Islet precursor cell (in vitro differentiated cells): Measurements from ENCODE around the gene KCNMA1.

Experiments
- DNase-seq: peaks from one replicate; pipeline ENCODE4 v3.0.0-alpha.2; 2018

Gene KCNMA1

DNA sequence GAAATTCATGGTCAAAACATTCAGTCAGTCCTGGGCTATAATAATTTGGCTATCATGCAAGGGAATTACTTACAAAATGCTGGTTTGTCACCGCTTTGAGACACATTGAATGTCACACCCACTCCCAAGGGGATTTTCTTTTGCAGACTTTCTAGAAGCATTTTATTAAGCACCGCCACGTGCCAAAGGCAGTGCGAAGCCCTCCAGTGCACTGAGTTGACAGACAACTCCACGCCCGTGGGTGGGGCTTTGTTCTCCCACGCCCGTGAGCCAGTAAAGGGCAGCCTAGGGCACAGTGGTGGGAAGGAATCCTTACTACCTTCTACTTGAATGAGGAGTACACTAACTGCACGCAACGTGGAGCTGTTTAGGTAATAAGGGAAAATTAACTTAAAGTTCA lies 515.8 kb downstream of the KCNMA1 start:
- no peak for DNase-seq

DNA sequence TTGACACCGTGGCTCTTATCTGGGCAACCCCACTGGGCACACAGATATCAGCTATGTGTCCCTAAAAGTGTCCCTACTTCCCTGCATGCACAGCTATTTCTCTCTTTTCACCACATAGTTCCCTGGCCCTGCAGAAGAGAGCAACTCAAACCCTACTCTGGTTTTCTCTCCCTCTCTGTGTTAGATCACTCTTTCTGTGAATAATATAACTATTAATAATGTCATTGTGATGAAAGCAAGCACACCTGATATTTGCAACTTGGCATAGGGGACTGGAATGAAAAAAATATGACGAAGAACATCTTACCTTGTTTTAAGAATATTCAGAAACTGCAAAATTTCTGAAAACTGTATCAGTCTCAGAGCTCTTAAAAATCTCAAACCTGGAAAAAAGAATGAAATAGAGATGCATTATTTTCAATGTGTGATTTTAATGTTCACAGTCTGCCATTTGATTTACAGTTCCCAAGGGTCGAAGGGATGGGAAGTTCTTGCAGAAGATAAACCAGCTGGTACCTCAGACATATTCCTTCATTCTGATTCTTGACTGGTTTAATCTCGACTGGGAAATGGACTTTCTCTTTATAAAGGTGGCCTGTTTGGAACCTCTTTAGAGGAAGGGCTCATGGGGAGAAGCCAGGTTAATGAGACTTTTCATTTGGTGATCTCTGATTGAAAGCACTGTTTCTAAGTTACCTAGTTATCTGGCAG lies 516.8 kb downstream of the KCNMA1 start:
- no peak for DNase-seq

DNA sequence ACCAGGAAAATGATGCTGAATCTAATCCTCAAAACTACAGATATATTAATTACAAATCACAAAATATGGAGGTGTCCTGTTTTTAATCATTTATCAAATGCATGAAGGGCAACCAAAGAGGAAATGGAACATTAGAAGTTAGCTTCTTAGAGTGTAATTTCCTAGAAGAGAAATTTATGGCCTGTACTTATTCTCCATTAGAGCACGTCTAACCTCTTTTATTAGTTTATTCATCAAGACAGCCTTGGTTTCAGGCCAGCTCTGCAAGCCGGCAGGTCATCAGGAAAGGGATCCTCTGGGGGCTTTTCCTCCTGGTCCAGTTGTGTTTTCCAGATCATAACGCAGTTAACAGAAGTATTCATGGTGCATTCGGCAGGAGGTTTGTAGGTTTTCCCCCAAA lies 517.6 kb downstream of the KCNMA1 start:
- DNase-seq = no peak

DNA sequence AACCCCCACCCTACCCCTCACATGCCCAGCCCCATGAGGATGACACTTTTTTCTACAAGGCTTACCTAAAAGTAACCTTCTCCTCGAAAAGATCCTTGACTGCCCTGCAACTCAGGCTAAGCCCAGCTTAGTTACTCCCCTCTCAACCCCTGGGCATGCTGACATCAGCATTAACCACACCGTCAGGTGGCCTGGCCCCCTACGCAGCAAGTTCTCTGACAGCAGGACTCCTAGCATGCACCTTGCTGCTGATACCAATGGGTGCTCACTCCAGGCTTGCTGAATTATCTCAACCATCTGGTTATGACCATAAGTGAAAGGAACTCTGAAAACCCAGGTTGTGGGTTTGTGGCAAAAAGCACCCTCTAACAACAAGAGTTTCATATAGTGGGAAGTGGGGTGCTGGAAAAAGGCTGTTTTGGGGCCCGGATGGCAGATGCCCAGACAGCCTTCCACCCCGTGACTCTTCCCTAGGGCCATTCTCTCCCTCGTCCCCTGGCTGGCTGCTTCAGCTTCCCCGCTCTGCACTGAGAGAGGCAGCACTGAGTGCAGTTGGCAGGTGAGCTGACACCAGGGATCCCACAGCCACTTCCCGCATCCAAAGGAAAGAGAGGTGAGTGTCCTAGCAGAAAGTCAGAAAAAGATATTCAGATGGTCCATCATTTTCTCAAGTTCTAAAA lies 518.9 kb downstream of the KCNMA1 start:
- no peak for DNase-seq

DNA sequence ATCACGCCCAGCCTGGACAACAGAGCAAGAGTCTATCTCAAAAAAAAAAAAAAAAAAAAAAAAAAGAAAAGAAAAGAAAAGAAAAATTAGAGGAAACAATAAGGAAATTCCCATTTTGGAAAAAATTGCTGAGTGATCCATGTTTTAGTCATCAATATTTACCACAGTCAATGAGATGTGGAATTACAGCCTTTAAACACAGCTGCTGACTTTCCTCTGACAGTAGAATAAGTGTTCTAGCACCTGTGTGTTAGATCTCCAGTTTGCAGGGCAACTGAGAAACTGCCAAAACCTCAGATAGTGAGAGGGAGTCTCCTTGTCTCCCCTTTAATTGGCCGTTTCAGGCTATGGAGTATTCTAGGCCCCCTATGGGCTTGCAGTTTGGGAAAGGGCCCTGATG lies 520.1 kb downstream of the KCNMA1 start:
- DNase-seq = no peak

DNA sequence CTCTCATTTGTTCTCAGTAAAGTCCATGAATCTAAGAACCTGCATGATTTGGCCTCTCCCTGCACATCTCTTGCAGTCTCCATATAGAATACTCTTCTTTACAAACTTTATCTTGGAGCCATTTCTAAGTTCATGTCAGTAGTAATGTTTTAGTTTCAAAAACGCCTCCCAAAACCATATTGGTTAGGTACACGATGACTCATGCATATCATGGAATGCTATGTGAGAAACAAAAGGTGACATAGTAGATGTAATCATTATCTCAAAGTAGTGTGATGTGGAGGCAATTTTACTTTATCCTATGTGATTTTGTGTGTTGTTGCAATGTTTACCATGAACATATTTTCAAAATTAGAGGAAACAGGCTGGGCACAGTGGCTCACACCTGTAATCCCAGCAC lies 520.7 kb downstream of the KCNMA1 start:
- no peak for DNase-seq

DNA sequence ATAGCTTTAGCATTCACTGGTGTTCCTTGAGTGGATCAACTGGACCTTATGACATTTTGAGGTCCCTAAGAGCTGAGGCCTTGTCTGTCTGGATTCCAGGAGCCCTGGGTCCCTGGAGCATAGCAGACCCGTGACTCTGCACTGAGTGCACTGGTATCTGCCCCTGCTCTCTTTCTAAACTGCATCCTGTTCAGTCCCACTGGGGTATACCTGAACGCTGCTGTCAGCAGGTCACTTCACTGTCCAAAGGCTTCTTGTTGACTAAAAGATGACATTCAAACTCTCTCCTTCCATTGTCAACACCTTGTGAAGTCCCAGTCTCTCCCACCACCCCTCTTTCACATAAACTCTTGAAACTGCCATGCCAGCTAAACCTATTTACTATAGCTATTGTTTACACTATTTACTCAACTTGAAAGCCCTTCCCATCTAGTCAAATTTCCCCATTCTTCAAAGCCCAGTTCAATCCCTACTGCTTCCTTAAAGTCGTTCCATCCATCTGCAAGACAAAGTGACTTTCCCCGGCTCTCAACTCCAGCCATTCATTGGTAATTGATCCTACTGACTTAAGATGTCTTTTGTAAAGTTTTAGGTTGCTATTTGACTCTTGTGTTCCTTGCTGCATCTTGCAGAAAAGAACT lies 523.3 kb downstream of the KCNMA1 start:
- DNase-seq = no peak

DNA sequence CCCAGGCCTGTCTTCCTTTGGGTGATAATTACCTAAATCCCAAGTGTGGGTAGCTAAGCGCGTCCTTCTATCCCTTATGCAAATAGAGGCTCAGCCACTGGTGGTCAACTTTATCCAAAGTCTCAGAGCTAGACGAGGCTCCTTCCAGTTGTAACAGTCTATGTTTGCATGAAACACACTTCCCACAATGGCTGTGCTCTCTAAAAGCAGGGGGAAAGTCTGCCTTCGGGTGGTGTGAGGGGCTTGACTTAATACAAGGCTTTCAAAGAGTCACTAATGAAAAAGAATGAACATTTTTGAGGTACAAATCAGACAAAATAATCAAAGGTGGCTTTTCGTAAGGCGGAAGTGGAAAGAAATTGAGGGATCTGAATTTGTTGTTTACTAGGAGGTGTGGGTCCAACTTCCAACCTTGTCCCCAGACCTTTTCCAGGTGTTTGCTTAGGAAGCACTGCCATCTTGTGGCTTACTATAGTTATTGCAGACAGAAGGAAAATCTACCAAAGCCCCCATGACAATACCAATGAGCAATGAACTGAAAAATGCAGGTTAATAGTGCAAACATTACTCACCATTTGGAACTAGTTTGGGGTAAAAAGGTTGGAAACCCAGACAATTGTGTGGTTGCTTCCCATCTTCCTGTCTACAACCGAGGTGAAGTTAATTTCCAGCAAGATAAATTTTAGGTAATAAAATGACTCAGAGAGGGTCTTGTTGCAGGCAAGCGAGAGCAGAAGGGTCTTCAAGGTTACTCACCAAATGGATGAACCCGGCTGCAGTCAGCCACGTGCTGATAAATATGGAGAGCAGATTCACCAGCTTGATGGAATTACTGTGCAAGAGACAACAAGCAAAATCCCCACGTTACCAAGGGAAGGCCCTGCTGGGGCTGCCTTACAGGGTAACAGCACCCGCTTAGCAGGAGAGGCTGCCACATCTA lies 525.7 kb downstream of the KCNMA1 start:
- DNase-seq = no peak

DNA sequence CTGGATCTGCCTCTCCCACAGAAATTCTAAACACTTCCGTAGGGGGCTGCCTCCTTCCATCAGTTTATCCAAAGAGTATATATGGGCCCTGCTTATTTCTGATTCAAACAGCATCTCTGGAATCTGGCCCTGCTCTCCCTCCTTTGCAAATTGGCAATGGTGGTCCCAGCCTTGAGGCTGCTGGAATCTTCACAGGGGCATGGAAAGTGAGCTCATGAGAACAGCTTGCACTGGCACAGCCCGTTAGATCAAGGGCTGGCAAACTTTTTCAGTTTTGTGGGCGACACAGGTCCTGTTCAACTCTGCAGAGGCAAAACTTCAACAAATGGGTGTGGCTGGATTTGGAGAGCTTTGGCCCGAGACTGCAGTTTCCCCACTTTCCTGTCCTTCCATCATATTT lies 526.9 kb downstream of the KCNMA1 start:
- no peak for DNase-seq

DNA sequence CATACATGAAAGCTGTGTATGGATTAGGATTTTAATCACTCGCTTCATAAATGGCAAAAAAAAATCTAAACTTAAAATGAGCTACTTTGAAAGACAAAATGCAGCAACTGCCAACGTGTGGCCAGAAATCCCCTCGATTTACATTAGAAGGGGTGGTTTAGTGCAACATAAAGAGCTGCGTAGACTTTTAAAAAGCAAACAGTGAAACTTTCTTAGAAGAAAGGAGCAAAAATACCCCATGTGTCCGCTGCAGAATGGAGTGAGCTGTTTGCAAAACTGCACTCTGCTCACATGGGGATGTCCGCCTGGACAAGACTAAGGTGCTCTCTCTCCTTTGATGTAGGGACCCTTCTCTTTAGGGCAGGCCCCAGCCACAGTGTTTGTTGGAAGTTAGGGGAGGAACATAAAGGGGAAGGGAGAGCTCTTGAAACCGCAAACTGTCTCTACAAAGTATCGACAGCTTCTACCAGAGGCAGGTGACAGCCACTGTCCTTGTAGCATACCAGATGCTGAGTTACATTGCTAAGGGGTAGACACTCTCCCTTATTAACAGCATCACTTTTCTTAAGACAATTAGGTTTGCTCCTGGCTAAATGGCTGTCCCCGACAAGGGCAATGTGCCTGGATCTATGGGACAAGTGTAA lies 528.1 kb downstream of the KCNMA1 start:
- DNase-seq = no peak

DNA sequence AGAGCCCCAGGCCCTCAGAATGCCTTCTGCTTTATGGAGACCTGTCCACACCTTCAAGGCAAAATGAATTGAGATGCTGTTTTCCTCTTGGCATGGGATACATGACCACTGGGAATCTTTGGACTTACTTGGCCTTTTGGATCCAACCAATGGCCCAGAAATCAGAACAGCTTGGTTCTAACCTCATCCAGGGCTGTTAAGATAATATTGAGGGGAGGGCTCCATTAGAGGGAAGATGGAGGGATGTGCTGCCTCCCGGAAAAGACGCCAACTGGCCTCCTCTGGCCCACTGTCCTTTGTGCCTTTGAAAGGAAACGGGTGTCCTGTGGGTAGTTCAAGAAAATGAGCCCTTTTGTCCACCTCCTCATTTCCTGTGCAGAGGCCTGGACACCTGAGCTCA lies 530.9 kb downstream of the KCNMA1 start:
- DNase-seq = no peak

DNA sequence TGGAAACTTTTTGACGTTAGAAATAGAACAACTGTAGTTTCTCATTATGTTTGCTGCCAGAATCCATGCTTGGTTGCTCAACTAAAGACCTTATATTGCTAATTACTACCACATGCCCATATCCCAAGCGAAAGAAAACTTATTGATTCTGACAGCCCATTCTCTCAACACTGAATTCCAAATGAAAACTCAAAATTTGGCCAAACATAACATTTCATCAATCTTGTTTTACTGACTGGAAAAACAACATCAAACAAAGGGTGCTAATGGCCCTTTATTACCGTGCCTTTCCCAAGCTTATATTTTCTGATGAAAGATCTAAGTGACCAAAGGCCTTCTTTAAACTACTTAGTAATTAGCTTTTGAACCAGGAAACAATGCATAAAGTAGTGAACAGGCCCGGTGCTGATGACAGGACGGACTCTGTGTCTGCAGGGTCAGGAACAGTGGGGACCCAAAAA lies 531.8 kb downstream of the KCNMA1 start:
- DNase-seq = no peak

DNA sequence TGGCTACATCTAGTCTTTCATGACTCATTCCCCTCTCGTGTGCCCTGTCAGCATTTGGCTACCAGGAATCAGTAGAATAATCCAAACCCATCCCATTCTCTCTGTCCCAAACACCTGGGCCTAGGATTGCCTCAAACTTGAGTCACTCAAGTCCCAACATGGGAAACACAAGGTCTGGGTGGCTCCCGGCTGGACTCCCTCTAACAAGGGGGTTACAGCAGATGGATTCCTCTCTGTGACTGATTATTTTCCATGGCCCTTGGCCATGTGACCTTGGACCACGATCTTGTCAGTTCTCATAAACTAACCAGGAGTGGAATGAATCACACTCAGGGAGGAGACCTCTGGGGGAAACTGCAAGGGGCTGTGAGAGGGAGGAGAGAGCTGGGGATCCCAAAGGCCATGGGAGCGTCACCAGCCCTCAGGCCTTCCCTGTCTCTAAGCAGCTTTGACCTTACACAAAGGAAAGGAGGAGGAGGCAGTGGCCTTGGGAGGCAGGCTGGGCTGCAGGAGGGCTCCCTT lies 533.1 kb downstream of the KCNMA1 start:
- DNase-seq = no peak

DNA sequence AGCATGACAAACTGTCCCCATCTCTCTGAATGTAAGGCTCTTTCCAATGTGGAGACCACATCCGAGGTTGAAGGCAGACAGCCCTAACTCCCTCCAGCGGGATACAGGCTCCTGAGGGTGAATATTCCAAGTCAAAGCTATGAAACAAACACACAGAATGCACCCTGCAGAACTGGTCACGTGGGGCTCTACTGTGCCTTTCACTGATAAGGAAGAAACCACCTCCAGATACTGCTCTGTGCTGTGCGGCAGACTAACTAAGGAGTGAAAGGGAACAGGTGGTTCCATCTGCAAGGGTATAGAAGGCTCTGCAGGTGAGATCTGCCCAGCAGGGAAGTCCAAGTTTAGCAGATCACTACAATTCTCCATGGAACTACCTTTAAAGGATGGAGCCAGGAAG lies 534.4 kb downstream of the KCNMA1 start:
- no peak for DNase-seq

DNA sequence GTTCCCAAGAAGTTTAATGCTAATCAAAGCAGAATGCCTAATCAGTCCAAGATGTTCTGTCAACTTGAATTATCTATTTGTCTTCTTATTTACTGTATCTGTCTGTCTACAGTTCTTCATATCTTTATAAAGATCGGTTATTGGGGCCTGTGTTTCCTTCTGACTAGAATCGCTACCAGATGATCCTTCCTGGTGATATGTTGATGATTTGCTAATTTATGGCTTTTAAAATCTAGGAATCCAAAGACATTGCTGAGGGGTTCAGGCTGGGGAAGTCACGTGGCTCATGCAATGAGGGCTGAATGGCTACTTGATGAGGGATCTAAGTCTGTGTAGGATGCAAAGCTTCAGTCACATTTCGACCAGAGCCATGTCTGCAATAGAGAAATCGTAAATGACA lies 536.3 kb downstream of the KCNMA1 start:
- no peak for DNase-seq

DNA sequence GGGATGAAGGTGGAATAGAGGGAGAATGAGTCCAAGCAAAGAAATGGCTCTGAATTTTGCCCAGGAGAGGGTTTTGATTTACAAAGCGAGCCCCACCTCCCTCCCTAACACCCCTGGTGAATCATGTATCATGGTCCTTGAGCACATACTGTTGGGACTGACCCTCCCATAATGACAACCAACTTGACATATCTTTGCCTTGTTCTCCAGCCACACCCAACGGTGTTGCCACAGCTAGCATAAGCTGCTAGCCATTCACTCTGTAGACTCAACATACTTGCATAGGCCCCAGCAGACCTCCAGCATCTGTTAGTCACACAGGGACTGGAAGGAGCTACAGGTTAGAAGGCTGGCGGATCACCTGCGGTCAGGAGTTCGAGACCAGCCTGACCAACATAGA lies 538.5 kb downstream of the KCNMA1 start:
- DNase-seq = no peak

DNA sequence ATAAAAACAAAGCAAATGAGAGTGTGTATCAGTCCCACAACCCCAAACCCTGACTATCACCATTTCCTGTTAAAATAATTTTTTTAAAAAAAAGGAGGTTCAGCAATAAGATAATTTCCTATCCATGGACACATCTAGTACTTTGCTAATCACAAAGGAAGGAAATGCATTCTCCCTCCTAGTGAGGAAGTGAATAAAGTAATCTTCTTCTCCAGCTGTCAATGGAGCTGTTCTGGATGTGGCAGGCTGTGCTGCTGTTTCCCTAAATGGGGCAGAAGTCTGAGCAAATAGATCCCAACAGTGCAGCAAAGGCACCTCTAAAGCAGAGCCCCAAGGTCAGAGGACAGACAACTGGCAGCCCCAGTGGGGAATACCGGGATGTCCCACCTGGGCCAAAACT lies 540.0 kb downstream of the KCNMA1 start:
- DNase-seq = no peak

DNA sequence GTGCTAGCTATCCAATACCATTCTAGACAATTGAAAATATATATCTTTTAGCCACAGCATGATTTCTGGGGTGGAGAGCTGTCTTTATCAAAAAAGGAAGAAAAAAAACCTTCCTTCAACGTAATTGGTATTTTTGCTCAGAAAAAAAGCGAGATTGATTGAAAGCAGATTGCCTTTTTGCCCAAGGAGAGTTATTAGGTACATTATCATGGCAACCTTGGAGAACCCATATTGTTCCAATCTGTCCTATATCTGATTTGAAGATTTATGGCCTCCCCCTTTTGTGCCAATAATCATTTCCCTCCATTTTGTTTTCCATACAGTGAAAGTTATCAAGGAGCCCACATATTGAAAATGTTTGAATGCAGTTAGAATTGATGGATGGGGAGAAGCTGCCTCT lies 544.5 kb downstream of the KCNMA1 start:
- DNase-seq = no peak

DNA sequence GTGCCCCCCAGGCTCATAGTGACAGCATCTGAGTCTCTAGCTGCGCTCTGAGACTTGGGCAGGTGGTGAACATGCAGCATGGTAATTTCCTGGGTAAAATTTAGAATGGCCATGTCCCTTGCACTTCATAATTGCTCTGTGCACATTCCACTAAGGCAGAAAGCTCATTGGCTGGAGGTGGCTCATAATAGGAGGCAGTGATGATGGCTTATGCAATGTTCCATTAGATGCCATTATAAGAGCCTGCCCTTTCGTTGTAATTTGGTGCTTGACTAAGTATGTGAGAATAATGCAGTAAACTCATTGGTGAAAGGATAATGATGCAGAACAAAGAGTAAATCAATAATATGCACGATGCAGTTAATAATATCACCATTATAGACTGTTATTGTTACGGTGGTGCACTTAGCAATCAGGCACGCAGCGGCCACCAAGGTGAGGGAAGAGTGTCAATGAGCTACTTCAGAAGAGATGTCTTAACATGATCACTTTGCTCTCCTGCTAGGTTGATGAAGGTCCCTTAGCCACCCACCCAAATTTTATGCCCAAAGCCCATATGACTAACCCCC lies 545.9 kb downstream of the KCNMA1 start:
- no peak for DNase-seq

DNA sequence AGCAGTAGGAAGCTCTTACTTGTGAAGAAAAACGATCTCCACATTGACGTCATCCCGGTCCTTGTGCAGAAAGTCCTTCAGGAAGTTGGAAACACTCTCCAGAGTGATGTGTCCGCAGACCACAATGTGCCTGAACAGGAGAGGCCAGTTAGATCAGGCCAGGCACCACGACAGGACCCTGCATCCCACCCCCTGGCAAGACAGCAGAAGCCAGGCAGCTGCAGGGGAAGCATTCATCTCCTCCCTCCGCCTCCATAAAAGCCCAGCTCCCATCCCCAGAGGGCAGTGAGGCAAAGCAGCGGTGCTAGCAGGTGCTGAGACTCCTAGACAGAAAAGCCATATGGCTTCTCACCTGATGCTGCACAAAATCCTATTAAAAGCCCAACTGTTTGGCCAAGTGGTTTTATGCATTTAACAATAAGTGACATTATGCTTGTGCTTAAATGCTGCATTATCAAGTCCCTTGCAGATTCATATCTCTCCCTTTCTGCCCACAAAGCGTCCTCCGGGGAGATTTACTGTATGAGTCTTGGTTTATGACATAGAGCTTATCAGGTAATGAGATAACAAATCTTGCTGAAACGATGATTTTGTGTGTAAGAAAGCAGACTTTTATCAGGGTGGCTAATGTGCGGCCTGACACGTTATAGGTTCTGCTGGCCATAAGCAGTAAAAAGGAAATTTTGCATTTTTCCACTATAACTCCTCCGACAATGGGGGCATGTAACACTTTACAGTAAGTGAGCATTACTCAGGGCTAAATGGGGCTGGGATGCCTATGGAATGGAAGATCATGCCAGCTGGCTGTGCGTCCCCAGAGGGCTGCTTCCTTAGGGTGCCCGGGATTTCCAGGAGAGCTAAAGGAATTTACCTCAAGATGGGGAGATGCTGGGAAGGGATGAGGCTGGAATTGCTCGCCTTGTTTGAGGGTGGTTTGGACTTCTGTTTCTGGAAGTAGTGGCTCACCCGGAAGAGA lies 546.9 kb downstream of the KCNMA1 start:
- no peak for DNase-seq

DNA sequence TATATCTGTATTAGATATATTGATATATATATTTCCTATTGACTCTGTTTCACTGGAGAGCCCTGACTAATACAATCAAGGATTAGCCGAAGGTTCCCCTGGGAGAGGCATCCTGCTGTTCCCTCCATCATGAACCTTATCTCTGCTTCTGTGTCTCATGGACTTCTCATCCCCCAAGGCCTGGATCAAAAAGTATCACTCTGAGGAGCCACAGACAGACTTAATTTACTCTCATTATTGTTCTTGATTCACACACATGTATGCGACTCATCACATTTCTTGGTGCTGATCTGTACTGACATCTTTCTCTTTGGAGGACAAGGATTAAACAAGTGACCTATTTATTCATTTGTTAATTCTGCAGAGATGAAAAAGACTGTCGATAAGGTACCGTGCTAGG lies 550.2 kb downstream of the KCNMA1 start:
- DNase-seq = no peak
